Retinal pigment epithelial cell (primary cell): ENCODE data around the gene CCDC102B.

ENCODE experiments used
- DNase-seq: peaks from one replicate; pipeline ENCODE4 v3.0.0-alpha.2; 2010; ENCODE audit warnings: low read depth
- H3K4me3 ChIP-seq: 2 replicates; pipeline ENCODE4 v1.5.1; 2011; ENCODE audit warnings: mild to moderate bottlenecking, low read length, control low read depth, moderate library complexity
- TF ChIP-seq, protein P1 (sequence below): conservative IDR thresholded peaks from 2 replicates; pipeline ENCODE4 v1.5.1; 2011; ENCODE audit warnings: low read depth, low read length, control low read depth, inconsistent platforms

Gene CCDC102B

GRCh38 chr18:68984342-68984741 lies 186.5 kb downstream of the CCDC102B start:
- H3K4me3 ChIP-seq: no peak overlapping the region
- DNase-seq: no peak
- TF ChIP-seq, protein P1, sequence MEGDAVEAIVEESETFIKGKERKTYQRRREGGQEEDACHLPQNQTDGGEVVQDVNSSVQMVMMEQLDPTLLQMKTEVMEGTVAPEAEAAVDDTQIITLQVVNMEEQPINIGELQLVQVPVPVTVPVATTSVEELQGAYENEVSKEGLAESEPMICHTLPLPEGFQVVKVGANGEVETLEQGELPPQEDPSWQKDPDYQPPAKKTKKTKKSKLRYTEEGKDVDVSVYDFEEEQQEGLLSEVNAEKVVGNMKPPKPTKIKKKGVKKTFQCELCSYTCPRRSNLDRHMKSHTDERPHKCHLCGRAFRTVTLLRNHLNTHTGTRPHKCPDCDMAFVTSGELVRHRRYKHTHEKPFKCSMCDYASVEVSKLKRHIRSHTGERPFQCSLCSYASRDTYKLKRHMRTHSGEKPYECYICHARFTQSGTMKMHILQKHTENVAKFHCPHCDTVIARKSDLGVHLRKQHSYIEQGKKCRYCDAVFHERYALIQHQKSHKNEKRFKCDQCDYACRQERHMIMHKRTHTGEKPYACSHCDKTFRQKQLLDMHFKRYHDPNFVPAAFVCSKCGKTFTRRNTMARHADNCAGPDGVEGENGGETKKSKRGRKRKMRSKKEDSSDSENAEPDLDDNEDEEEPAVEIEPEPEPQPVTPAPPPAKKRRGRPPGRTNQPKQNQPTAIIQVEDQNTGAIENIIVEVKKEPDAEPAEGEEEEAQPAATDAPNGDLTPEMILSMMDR: no peak

DNA sequence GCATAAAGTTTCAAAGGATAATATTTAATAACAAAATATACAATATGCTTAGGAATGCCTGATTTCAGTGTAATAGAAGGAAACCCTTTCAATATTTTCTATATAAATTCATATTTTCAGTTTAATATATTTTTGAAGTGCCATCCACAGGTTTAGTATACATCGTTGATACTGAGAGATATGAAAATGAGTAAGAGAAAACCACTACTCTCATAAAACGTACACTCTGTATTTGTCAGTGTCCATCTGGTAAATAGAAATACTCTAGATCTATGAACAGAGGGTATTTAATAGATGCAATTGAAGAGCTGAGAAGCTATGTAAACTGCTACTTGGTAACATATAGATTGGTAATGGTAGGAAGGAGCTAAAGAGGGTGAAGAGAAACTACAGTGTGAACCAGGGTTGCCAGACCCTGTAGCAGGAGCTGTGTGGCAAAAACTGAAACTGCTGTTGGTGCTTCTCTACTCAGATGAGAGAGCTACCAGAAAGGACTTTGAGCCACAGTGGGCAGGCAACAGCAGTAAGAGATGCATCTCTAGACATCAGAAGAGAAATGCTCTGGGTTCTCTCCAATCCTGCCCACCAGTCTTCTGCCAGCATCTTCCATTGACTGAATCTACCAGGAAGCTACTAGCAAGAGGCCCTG lies 187.4 kb downstream of the CCDC102B start:
- TF ChIP-seq, protein P1: no peak
- no peak overlapping the region for H3K4me3 ChIP-seq
- DNase-seq: no peak

DNA sequence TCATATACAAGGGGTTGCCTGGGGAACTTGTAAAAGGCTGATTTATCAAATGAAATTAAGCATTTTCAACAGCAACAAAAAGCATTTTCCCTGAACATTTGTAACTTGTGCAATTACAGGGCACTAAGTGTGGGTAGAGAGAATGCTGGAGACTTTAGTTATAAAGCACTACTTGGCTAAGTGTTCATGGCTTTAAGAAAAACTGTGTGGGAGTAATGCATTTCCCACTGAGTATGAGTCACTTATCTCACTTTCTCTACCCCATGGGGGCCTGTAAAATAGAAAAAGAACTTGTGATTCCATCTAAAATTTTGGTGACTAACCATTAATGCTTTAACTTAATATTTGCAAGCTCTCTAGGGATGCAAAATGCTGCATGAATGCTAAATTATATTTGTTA lies 193.4 kb downstream of the CCDC102B start:
- H3K4me3 ChIP-seq: no peak overlapping the region
- peak; percentile 26 for DNase-seq
- TF ChIP-seq, protein P1: no peak

- TF ChIP-seq, protein P1: no peak
- H3K4me3 ChIP-seq: no peak overlapping the region
- DNase-seq: no peak
Measured at GRCh38 chr18:68992719-68993482, 195.0 kb downstream of the CCDC102B start.

DNA sequence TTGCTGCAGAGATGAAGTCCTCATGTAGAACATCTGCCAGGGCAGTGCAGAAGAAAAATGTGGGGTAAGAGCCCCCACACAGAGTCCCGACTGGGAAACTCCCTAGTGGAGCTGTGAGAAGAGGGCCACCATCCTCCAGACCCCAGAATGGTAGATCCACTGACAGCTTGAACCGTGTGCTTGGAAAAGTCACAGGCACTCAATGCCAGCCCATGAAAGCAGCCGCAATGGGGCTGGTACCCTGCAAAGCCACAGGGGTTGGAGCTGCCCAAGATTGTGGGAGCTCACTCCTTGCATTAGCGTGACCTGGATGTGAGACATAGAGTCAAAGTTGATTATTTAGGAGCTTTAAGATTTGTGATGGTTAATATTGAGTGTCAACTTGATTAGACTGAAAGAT lies 197.8 kb downstream of the CCDC102B start:
- TF ChIP-seq, protein P1: no peak
- DNase-seq: no peak
- no peak overlapping the region for H3K4me3 ChIP-seq

DNA sequence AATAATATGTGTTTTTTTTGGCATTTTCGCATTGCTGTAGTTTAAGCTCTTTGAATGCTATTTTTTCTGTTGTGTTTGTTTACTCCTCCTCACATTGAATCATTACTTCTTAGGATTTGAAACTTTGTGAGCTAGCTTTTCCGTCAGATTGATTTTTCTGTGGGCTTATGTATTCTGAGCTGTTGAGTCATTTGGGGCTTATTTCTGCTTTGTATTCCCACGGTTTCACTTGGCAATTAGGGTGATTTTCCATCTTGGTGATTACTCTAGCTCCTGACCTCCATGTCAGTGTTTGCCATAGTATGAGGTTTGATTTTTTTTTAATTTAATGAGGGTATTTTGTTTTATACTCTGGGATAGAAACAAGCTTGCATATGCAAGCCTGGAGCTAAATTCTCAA lies 200.0 kb downstream of the CCDC102B start:
- H3K4me3 ChIP-seq: no peak overlapping the region
- TF ChIP-seq, protein P1: no peak
- peak; percentile 63 for DNase-seq

GRCh38 chr18:69000366-69000765 lies 202.5 kb downstream of the CCDC102B start:
- TF ChIP-seq, protein P1: no peak

More at GRCh38 chr18:69000366-69000765, 202.5 kb downstream of the CCDC102B start:
- no peak for DNase-seq
- no peak overlapping the region for H3K4me3 ChIP-seq
